ENCODE results near the gene SPAST. TPM values are rescaled to one million over a fixed set of nuclear protein-coding genes. Genes with fewer than 3 reads are reported as not detected.

SPAST gene
- polyA plus RNA-seq, 1 donor from 2014 or later, result 121 TPM

DNA sequence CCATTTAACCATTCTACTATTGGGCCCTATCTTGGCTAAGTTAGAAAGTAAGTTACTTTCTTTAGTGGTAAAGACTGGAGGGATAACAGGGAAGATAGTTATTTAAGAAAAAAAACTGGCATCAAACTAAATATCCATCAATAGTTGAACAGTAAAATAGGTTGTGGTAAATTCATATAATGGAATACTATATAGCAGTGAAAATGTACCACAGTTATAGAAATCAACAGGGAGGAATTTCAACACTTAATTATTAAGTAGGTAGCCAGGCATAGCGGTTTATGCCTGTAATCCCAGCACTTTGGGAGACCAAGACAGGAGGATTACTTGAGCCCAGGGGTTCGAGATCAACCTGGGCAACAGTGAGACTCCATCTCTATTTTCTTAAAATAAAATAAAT, 3.1 kb upstream of the SPAST start:
- H3K27me3 ChIP-seq (ENCODE audit: insufficient read depth, low read depth, low read length), result no peaks in the 10 kb centered on the region
- TF ChIP-seq SMC3 (conservative IDR thresholded peaks at IDR 0.05; ENCODE audit: poor library complexity), result no peak
- TF ChIP-seq, protein P1, sequence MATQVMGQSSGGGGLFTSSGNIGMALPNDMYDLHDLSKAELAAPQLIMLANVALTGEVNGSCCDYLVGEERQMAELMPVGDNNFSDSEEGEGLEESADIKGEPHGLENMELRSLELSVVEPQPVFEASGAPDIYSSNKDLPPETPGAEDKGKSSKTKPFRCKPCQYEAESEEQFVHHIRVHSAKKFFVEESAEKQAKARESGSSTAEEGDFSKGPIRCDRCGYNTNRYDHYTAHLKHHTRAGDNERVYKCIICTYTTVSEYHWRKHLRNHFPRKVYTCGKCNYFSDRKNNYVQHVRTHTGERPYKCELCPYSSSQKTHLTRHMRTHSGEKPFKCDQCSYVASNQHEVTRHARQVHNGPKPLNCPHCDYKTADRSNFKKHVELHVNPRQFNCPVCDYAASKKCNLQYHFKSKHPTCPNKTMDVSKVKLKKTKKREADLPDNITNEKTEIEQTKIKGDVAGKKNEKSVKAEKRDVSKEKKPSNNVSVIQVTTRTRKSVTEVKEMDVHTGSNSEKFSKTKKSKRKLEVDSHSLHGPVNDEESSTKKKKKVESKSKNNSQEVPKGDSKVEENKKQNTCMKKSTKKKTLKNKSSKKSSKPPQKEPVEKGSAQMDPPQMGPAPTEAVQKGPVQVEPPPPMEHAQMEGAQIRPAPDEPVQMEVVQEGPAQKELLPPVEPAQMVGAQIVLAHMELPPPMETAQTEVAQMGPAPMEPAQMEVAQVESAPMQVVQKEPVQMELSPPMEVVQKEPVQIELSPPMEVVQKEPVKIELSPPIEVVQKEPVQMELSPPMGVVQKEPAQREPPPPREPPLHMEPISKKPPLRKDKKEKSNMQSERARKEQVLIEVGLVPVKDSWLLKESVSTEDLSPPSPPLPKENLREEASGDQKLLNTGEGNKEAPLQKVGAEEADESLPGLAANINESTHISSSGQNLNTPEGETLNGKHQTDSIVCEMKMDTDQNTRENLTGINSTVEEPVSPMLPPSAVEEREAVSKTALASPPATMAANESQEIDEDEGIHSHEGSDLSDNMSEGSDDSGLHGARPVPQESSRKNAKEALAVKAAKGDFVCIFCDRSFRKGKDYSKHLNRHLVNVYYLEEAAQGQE (IDR thresholded peaks at IDR 0.05; ENCODE audit: borderline replicate concordance), result no peak
- TF ChIP-seq EZH2 (IDR thresholded peaks at IDR 0.05; ENCODE audit: borderline replicate concordance, insufficient read depth, low read length, poor library complexity, severe bottlenecking), result no peak
- no peak for TF ChIP-seq MXI1 (conservative IDR thresholded peaks at IDR 0.05; ENCODE audit: poor library complexity, severe bottlenecking)
- no peak for TF ChIP-seq TAF1 (IDR thresholded peaks at IDR 0.05; ENCODE audit: low read depth)
- TF ChIP-seq RAD21 (conservative IDR thresholded peaks at IDR 0.05), result no peak
- no peak for TF ChIP-seq POLR2AphosphoS5 (IDR thresholded peaks at IDR 0.05)
- no peak for TF ChIP-seq CTCF (IDR thresholded peaks at IDR 0.05; ENCODE audit: poor library complexity, severe bottlenecking)
- no peak for TF ChIP-seq EP300 (conservative IDR thresholded peaks at IDR 0.05; ENCODE audit: poor library complexity, severe bottlenecking)

GRCh38 chr2:32061430-32061829, 1.9 kb upstream of the SPAST start:
- Histone ChIP-seq H3F3A (ENCODE audit: insufficient read depth, low read length, poor library complexity, severe bottlenecking) (peaks cover 6% of the 10 kb centered on the region), H3K4me2 (ENCODE audit: low read length) (no peak overlapping the region), H3K9ac (ENCODE audit: low read length) (no peak overlapping the region), H3K36me3 (ENCODE audit: insufficient read depth, low read length) (no peaks in the 10 kb centered on the region), H3K79me2 (replicated peaks; ENCODE audit: insufficient read depth, low read length) (peaks cover 18% of the 10 kb centered on the region), H4K20me1 (ENCODE audit: insufficient read depth) (no peaks in the 10 kb centered on the region), H3K9me3 (ENCODE audit: low read length) (no peaks in the 10 kb centered on the region), H3K27ac (ENCODE audit: low read length) (no peak overlapping the region), H3K27me3 (ENCODE audit: insufficient read depth, low read depth, low read length) (no peaks in the 10 kb centered on the region), H2AFZ (ENCODE audit: low read depth, low read length) (no peak overlapping the region), H3K9me2 (ENCODE audit: insufficient read depth, low read length) (no peaks in the 10 kb centered on the region), H3K4me3 (ENCODE audit: low read length) (no peak overlapping the region)
- TF ChIP-seq SMC3 (conservative IDR thresholded peaks at IDR 0.05; ENCODE audit: poor library complexity), result no peak
- TF ChIP-seq MXI1 (conservative IDR thresholded peaks at IDR 0.05; ENCODE audit: poor library complexity, severe bottlenecking), result no peak
- no peak for TF ChIP-seq EZH2 (IDR thresholded peaks at IDR 0.05; ENCODE audit: borderline replicate concordance, insufficient read depth, low read length, poor library complexity, severe bottlenecking)
- TF ChIP-seq EP300 (conservative IDR thresholded peaks at IDR 0.05; ENCODE audit: poor library complexity, severe bottlenecking), result no peak
- TF ChIP-seq, protein P1 (IDR thresholded peaks at IDR 0.05; ENCODE audit: borderline replicate concordance), result no peak
- TF ChIP-seq RAD21 (conservative IDR thresholded peaks at IDR 0.05), result no peak
- no peak for TF ChIP-seq CTCF (IDR thresholded peaks at IDR 0.05; ENCODE audit: poor library complexity, severe bottlenecking)
- TF ChIP-seq POLR2AphosphoS5 (IDR thresholded peaks at IDR 0.05), result no peak
- no peak for TF ChIP-seq TAF1 (IDR thresholded peaks at IDR 0.05; ENCODE audit: low read depth)

More for the DNA sequence above, 3.1 kb upstream of the SPAST start:
- H4K20me1 ChIP-seq (ENCODE audit: insufficient read depth), result no peaks in the 10 kb centered on the region
- H3K9me3 ChIP-seq (ENCODE audit: low read length), result no peaks in the 10 kb centered on the region
- no peaks in the 10 kb centered on the region for H3K9me2 ChIP-seq (ENCODE audit: insufficient read depth, low read length)
- no peak overlapping the region for H3K4me2 ChIP-seq (ENCODE audit: low read length)
- peaks cover 6% of the 10 kb centered on the region for H3F3A ChIP-seq (ENCODE audit: insufficient read depth, low read length, poor library complexity, severe bottlenecking)
- no peak overlapping the region for H3K9ac ChIP-seq (ENCODE audit: low read length)
- H3K36me3 ChIP-seq (ENCODE audit: insufficient read depth, low read length), result no peaks in the 10 kb centered on the region
- no peak overlapping the region for H3K4me3 ChIP-seq (ENCODE audit: low read length)
- peaks cover 7% of the 10 kb centered on the region for H3K79me2 ChIP-seq (replicated peaks; ENCODE audit: insufficient read depth, low read length)
- no peak overlapping the region for H3K27ac ChIP-seq (ENCODE audit: low read length)
- H2AFZ ChIP-seq (ENCODE audit: low read depth, low read length), result no peak overlapping the region

All from neural cell (in vitro differentiated cells).